Effector CD8-positive, alpha-beta T cell (primary cell): ENCODE data around the gene ABCE1.
A peak's percentile ranks its signal among the peaks of the same experiment; 100 is the strongest.

Source experiments
- DNase-seq: peaks from one replicate; lab custom pipeline; 2025; lab: John Stamatoyannopoulos, UW
- total RNA-seq, 4 experiments: gene quantifications; one replicate each; lab custom pipeline; 2026; lab: John Stamatoyannopoulos, UW

The ABCE1 gene
- 108 to 261 (median 133) reads per million in 4 experiments for total RNA-seq

- DNase-seq = peak; percentile 89
These were observed at the start of gene ABCE1, which contains the start of gene ANAPC10 for GRCh38 chr4:145097821-145098674. Gene ABCE1 (plus strand): TSS chr4:145098311. CDS start chr4:145104413, 6,102 bp downstream. Gene ANAPC10 (minus strand): TSS chr4:145098196. CDS start chr4:145096099, 2,097 bp downstream.

- no peak for DNase-seq
These were observed 49.3 kb upstream of the ABCE1 start for GRCh38 chr4:145048817-145049216.

- no peak for DNase-seq
These were observed 48.9 kb upstream of the ABCE1 start for GRCh38 chr4:145049241-145049640.

GRCh38 chr4:145055533-145056257, 42.4 kb upstream of the ABCE1 start:
- DNase-seq = no peak

- no peak for DNase-seq
These were observed 41.6 kb upstream of the ABCE1 start for GRCh38 chr4:145056325-145057130.

GRCh38 chr4:145058256-145058655, 39.9 kb upstream of the ABCE1 start:
- no peak for DNase-seq

GRCh38 chr4:145061318-145061920, 36.7 kb upstream of the ABCE1 start:
- no peak for DNase-seq

GRCh38 chr4:145066063-145066501, 32.0 kb upstream of the ABCE1 start:
- DNase-seq = no peak

- DNase-seq = no peak
These were observed 28.8 kb upstream of the ABCE1 start for GRCh38 chr4:145069361-145069760.

- DNase-seq = no peak
These were observed 26.6 kb upstream of the ABCE1 start for GRCh38 chr4:145071560-145071959.

GRCh38 chr4:145075742-145076468, 22.2 kb upstream of the ABCE1 start:
- DNase-seq = no peak

GRCh38 chr4:145076469-145076855, 21.6 kb upstream of the ABCE1 start:
- DNase-seq = no peak

- no peak for DNase-seq
These were observed 16.4 kb upstream of the ABCE1 start for GRCh38 chr4:145081756-145082155.

- DNase-seq = no peak
These were observed 14.1 kb upstream of the ABCE1 start for GRCh38 chr4:145083891-145084605.

GRCh38 chr4:145090380-145090779, 7.7 kb upstream of the ABCE1 start:
- no peak for DNase-seq

GRCh38 chr4:145093638-145094037, 4.5 kb upstream of the ABCE1 start:
- no peak for DNase-seq

GRCh38 chr4:145097331-145097820, 735 bp upstream of the ABCE1 start:
- DNase-seq = no peak

- DNase-seq = no peak
These were observed 545 bp downstream of the ABCE1 start for GRCh38 chr4:145098675-145099037.

GRCh38 chr4:145099653-145100052, 1.5 kb downstream of the ABCE1 start:
- no peak for DNase-seq

- no peak for DNase-seq
These were observed 3.0 kb downstream of the ABCE1 start for GRCh38 chr4:145101091-145101490.
